Measurements from ENCODE around the gene SLC39A9. TPM values are rescaled to one million over a fixed set of nuclear protein-coding genes. Genes with fewer than 3 reads are reported as not detected.

The SLC39A9 gene
- total and polyA plus RNA-seq, 10 of the 15 experiments (the other 5 are each of a cell fraction or from before 2014, with no cell fraction given): 19.9 to 109 (median 46.9) TPM

- TF ChIP-seq NR2C1 (IDR thresholded peaks at IDR 0.05): no peak
- no peak for TF ChIP-seq MTA3 (IDR thresholded peaks at IDR 0.05; ENCODE audit: borderline replicate concordance, low read length)
- peak; percentile 16; the same call in 1 of the 2 replicates for TF ChIP-seq GATAD2B (conservative IDR thresholded peaks at IDR 0.05; ENCODE audit: low read depth)
Observed at GRCh38 chr14:69358233-69358963, 40.1 kb upstream of the SLC39A9 start (continued).

- CTCF ChIA-PET: interaction anchor here (0.9 to 2.4 kb wide), 5 partner anchors 9 to 117 kb away, joined by 3 to 15 read pairs (median 3); no protein-coding TSS in a partner anchor
- RAD21 ChIA-PET (ENCODE audit: unreplicated experiment): interaction anchor here (0.9 to 11.5 kb wide), 4 partner anchors 15 to 86 kb away, joined by 3 to 143 read pairs (median 4); partner anchors contain the start of genes ERH and SLC39A9
- SMC1A ChIA-PET (ENCODE audit: uncharacterized antibody, unreplicated experiment): interaction anchor here (0.7 to 4.0 kb wide), 6 partner anchors 10 to 101 kb away, joined by 3 to 24 read pairs (median 8); partner anchors contain the start of genes ERH and SLC39A9
Observed at GRCh38 chr14:69358966-69359365, 39.5 kb upstream of the SLC39A9 start.

More at GRCh38 chr14:69358966-69359365, 39.5 kb upstream of the SLC39A9 start:
- H3K4me1 ChIP-seq (ENCODE audit: control insufficient read depth, insufficient read depth, low read length): peaks cover 38% of the 10 kb centered on the region
- no peaks in the 10 kb centered on the region for H3K9me3 ChIP-seq (replicated peaks; ENCODE audit: control insufficient read depth, insufficient read depth, low read length)
- 98% methylated on average over 3 of the region's 3 CpGs for WGBS (ENCODE audit: insufficient coverage, insufficient replicate concordance, low lambda C conversion rate, missing lambda C conversion rate)
- peak; percentile 11; the same call in 1 of the 2 replicates for TF ChIP-seq HDGF (IDR thresholded peaks at IDR 0.05)
- no peak for TF ChIP-seq RUNX3 (IDR thresholded peaks at IDR 0.05; ENCODE audit: low read length)
- DNase-seq (ENCODE audit: low read depth, low spot score): no peak
- no peak overlapping the region for H3K9ac ChIP-seq (ENCODE audit: control insufficient read depth, insufficient read depth, low read length)
- H3K79me2 ChIP-seq (ENCODE audit: control insufficient read depth, insufficient read depth, low read length): no peaks in the 10 kb centered on the region
- no peaks in the 10 kb centered on the region for H3K27me3 ChIP-seq (replicated peaks in 1 of 2; ENCODE audit: control insufficient read depth in 2 of 2, insufficient read depth in 2 of 2, low read length in 1 of 2)
- POLR2A ChIA-PET: interaction anchor here (0.9 to 9.1 kb wide), 7 partner anchors 7 to 37 kb away, joined by 3 to 100 read pairs (median 4); partner anchors contain the start of genes ERH and SLC39A9
- no peak for FAIRE-seq
- no peak overlapping the region for H3K4me3 ChIP-seq
- in situ Hi-C loops (cut with MboI) (no loop called here), intact Hi-C loops (cut with micrococcal nuclease; ENCODE audit: unreplicated experiment) (loop anchor here (5.0 kb wide), 1 partner anchor 103 kb away; no protein-coding TSS in a partner anchor)
- no peaks in the 10 kb centered on the region for H4K20me1 ChIP-seq (ENCODE audit: control insufficient read depth, insufficient read depth)
- no peaks in the 10 kb centered on the region for H3K36me3 ChIP-seq (ENCODE audit: control insufficient read depth in 2 of 2, insufficient read depth in 2 of 2, low read length in 1 of 2)
- no peak overlapping the region for H3K27ac ChIP-seq (ENCODE audit: control insufficient read depth, insufficient read depth)
- H3K4me2 ChIP-seq (ENCODE audit: control insufficient read depth, insufficient read depth): no peak overlapping the region
- peak overlapping the region; percentile 54 for H2AFZ ChIP-seq (ENCODE audit: control insufficient read depth, low read depth, low read length)
- BruUV-seq (replicated peaks): no TSS peak
- no peak for ATAC-seq
